Neural crest cell (in vitro differentiated cells): ENCODE results near the gene CELSR2. TPM values are rescaled to one million over a fixed set of nuclear protein-coding genes. Genes with fewer than 3 reads are reported as not detected.

Experiments used
- DNase-seq: peaks from one replicate; pipeline ENCODE4 v3.0.0; 2021; ENCODE audit warnings: low read depth, mixed read lengths, low spot score
- H3K27ac Mint-ChIP-seq: one replicate; pipeline ENCODE4 v1.8.0; 2021; ENCODE audit warnings: mild to moderate bottlenecking, mixed read lengths; ENCODE audit not compliant: unreplicated experiment
- H3K27me3 Mint-ChIP-seq: 2 replicates; pipeline ENCODE4 v1.8.0; 2021; ENCODE audit warnings: low read depth, mild to moderate bottlenecking, mixed read lengths
- H3K36me3 Mint-ChIP-seq: 2 replicates; pipeline ENCODE4 v1.8.0; 2021; ENCODE audit warnings: low read depth, mild to moderate bottlenecking, mixed read lengths
- H3K4me1 Mint-ChIP-seq: 2 replicates; pipeline ENCODE4 v1.8.0; 2021; ENCODE audit warnings: mixed read lengths
- H3K4me3 Mint-ChIP-seq: one replicate; pipeline ENCODE4 v1.8.0; 2021; ENCODE audit warnings: mild to moderate bottlenecking, mixed read lengths
- H3K9me3 Mint-ChIP-seq: 2 replicates; pipeline ENCODE4 v1.8.0; 2021; ENCODE audit warnings: mixed read lengths
- total RNA-seq: library from RNA; stranded (reverse); gene quantifications from 2 replicates; pipeline ENCODE4 v1.2.1, GENCODE V29; 2021
- TF ChIP-seq, protein P1 (sequence below): fragments of 200-600 bp; sonication (generic); conservative IDR thresholded peaks from 2 replicates; pipeline ENCODE4 v1.5.0; 2021; ENCODE audit warnings: antibody characterized with exemption, mild to moderate bottlenecking

CELSR2 gene
- total RNA-seq, 1 donor from 2014 or later, result 97.1 TPM

DNA sequence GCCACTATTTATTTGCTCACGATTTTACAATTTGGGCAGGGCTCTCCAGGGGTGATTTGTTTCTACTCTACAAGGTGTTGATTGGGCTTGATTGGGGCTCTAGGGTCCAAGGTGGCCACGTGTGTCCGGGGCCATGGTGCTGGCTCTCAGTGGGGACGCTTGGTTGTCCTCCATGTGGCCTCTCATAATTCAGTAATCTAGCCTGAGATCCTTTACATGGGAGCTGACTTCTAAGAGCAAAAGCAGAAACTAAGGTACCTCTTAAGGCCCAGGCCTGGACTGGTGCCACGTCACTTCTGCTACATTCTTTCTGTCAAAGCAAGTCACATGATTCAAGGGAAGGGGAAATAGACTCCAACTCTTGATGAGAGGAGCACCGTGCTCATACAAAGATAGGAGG is 41.7 kb downstream of the CELSR2 start:
- Mint-ChIP-seq H3K27ac (no peak overlapping the region), H3K4me1 (peaks cover 22% of the 10 kb centered on the region), H3K36me3 (no peaks in the 10 kb centered on the region), H3K9me3 (peaks cover 2% of the 10 kb centered on the region), H3K4me3 (no peak overlapping the region), H3K27me3 (no peaks in the 10 kb centered on the region)
- TF ChIP-seq, protein P1, sequence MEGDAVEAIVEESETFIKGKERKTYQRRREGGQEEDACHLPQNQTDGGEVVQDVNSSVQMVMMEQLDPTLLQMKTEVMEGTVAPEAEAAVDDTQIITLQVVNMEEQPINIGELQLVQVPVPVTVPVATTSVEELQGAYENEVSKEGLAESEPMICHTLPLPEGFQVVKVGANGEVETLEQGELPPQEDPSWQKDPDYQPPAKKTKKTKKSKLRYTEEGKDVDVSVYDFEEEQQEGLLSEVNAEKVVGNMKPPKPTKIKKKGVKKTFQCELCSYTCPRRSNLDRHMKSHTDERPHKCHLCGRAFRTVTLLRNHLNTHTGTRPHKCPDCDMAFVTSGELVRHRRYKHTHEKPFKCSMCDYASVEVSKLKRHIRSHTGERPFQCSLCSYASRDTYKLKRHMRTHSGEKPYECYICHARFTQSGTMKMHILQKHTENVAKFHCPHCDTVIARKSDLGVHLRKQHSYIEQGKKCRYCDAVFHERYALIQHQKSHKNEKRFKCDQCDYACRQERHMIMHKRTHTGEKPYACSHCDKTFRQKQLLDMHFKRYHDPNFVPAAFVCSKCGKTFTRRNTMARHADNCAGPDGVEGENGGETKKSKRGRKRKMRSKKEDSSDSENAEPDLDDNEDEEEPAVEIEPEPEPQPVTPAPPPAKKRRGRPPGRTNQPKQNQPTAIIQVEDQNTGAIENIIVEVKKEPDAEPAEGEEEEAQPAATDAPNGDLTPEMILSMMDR, result no peak
- no peak for DNase-seq

DNA sequence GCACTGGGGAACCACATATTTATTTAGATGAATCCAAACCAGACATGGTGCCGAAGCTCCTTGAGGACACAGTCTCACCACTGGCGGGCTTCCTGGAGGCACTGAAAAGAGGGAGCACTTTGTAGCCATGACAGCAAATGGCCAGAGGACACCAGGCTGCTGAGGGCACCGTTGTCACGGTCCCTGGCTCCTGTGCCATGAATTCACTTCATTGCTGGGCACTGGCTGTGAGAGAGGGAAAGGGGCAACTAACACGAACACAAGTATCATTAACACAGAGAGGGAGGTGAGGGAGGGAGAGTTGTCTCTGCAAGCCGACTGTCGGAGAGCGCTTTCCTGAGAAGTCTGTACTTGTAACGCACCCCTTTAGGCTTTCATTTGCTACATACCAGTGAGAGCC is 43.0 kb downstream of the CELSR2 start:
- TF ChIP-seq, protein P1, result no peak
- Mint-ChIP-seq H3K27me3 (no peaks in the 10 kb centered on the region), H3K4me1 (peaks cover 19% of the 10 kb centered on the region), H3K27ac (peak overlapping the region; percentile 20), H3K36me3 (no peaks in the 10 kb centered on the region), H3K9me3 (no peaks in the 10 kb centered on the region), H3K4me3 (no peak overlapping the region)
- DNase-seq, result no peak

DNA sequence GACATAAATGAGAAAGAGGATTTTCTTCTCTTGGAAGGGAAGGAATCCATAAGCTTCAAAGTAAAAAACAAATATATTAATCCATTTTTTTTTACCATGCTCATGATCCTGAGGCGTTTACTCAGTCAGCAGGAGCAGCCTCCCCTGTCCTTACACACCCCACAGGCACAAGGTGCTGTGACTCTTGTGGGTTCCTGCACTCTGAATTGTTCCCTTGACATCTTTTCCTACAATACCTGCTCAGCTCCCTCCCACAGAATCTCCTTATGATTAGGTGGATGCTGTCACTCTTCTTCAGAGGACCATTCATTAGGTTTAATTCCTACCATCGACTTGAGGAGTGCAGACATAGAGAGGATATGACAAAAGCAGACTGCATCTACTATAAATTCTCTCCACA is 43.7 kb downstream of the CELSR2 start:
- DNase-seq, result no peak
- Mint-ChIP-seq H3K27ac (no peak overlapping the region), H3K36me3 (no peaks in the 10 kb centered on the region), H3K4me3 (no peak overlapping the region), H3K27me3 (no peaks in the 10 kb centered on the region), H3K4me1 (peaks cover 19% of the 10 kb centered on the region), H3K9me3 (no peaks in the 10 kb centered on the region)
- TF ChIP-seq, protein P1, result no peak

DNA sequence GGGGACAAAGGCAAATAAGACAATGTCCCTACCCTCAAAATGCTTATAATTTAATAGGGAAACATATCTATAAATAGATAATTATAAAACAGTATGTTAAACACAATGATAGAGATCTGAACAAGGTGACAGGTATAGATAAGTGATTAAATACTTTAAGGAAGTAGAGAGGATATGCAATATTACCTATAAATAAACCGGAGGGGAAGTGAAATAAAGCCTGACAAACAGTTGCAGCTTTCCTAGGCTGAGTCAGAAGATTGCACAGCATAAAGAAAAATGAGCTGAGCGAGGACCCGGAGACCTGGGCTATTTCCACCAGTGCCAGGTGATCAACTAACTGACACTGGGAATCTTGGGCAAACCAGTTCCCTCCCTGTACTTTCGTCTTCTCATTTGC is 45.1 kb downstream of the CELSR2 start:
- TF ChIP-seq, protein P1, result no peak
- Mint-ChIP-seq H3K27me3 (no peaks in the 10 kb centered on the region), H3K4me1 (peaks cover 34% of the 10 kb centered on the region), H3K27ac (no peak overlapping the region), H3K9me3 (no peaks in the 10 kb centered on the region), H3K4me3 (no peak overlapping the region), H3K36me3 (no peaks in the 10 kb centered on the region)
- DNase-seq, result no peak

DNA sequence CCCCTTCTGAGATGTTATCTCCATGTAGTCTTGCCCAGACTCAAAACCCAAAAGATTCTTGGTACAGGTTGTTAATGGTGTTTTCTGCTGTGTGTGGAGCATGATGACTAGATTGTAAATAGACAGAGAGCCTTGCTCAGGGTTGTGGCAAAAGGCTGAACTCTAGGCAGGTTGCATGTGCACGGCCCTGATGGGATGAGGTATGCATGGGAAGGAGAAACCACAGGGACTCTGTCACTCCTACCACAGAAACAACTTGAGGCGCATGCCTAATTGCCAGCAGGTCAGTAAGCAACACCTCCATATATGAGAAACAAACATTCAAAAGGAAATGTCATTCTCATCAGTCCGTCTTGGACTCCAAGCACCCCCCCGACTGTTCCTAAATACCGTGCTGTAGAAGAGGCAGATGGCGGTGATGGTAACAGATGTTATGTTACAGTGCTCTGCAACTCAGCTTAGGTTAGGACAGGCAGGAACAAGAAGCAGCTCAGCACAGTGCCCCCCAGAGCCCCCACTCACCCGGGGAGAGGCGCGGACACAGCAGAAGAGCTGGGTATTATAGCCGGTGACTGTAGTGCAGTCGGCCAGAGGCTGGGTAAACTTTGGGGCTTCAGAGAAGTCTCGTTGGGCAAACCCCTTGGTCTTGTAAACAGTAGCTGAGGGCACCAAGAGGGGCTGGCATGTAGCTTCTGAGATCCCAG is 46.5 kb downstream of the CELSR2 start:
- TF ChIP-seq, protein P1, result no peak
- H3K9me3 Mint-ChIP-seq, result no peaks in the 10 kb centered on the region
- no peak overlapping the region for H3K4me3 Mint-ChIP-seq
- no peak for DNase-seq
- no peaks in the 10 kb centered on the region for H3K36me3 Mint-ChIP-seq
- H3K27me3 Mint-ChIP-seq, result no peaks in the 10 kb centered on the region
- no peak overlapping the region for H3K27ac Mint-ChIP-seq
- H3K4me1 Mint-ChIP-seq, result peaks cover 27% of the 10 kb centered on the region
